ENCODE measurements around the gene DAPP1.

The DAPP1 gene

DNA sequence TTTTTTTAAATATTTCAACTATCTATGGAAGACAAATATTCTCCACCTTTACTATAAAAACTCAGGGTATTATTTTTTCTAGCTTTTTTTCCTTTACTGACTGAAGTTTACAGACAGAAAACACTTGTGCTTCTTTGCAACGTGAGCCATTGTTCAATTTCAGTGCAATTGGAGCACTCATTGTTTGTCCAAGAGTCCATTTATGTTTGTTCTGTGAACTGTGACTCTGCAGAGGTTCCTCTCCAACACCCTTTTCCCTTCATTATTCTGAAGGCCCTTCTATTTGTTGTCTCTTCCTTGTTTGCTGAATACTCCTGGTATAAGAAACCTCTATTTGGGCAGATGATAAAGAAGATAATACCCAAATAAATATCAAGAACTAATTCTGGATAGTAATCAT, 37.4 kb downstream of the DAPP1 start:
- no peak for DNase-seq (ENCODE audit: low read depth)

DNA sequence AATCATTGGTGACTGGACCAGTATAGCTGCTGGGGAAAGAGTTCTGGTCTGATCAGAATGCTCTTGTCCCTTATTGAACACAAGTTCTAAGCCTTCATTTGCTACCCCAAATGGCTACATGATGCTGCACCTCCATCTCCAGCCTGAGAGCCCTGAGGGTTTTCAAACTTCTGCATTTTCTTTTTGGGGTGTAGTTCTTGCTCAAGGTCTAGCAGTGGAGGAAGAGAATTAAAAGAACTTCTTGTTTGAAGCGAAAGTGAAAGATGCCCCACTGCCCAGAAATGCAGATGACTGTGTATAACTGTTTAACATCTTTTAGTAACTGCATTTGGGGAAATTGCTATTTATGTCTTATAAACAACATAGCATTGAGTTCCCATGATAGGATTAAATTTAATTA, 39.1 kb downstream of the DAPP1 start:
- DNase-seq (ENCODE audit: low read depth) = no peak

DNA sequence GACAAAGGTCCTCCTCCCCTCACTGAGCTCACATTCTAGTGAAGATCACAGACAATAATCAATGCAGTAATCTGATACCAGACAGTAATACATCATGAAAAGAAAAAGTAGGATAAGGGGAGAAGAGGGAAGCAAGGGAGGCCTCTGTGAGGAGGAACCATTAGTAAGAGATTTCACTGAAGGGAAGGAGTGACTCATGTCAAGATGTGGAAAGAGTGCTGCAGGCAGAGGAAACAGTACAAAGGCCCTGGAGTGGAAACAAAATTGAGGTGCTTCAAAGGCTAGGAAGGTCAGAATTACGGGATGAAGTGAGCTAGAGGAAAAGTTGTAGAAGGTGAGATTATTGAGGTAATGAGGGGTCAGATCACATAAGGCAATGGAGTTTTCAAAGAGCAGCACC, 39.5 kb downstream of the DAPP1 start:
- DNase-seq (ENCODE audit: low read depth) = no peak

- DNase-seq (ENCODE audit: low read depth) = no peak
Measured at GRCh38 chr4:99857307-99857706, 40.7 kb downstream of the DAPP1 start.

DNA sequence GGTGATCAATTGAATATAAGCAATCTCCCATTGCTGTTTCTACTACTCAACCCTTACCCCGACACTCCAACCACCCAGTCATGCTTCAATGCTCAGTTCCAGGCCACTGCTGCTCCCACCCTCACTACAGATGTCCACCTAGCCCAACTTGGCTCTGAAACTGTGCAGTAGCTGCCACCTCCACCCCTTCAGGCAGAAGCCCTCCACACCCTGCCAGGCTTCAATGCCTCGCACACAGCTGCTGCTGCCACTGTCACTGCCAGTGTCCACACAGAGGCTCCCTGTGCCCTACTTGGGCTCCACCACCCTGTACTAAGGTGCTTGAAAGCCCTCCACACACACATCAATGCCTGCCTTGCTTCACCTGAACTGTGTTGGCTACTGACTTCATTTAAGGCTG, 43.0 kb downstream of the DAPP1 start:
- no peak for DNase-seq (ENCODE audit: low read depth)

DNA sequence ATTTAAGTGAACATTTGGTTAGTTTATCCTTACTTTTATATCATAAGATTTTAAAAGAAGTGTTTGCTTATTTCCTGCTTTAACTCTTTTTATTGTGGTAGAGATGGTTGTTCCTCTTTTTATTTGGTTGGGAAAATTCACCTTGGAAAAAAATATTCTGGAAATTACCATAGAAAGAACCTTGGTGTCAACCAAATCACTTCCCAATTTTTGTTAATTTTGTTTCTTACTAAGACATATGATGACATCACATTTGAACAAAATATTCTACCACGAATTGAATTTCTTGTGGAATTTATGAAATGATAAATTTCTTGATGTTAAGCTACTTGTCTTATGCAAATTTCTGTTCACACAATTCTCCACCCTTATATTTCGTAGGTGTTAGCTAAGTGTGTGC, 43.9 kb downstream of the DAPP1 start:
- no peak for DNase-seq (ENCODE audit: low read depth)

DNA sequence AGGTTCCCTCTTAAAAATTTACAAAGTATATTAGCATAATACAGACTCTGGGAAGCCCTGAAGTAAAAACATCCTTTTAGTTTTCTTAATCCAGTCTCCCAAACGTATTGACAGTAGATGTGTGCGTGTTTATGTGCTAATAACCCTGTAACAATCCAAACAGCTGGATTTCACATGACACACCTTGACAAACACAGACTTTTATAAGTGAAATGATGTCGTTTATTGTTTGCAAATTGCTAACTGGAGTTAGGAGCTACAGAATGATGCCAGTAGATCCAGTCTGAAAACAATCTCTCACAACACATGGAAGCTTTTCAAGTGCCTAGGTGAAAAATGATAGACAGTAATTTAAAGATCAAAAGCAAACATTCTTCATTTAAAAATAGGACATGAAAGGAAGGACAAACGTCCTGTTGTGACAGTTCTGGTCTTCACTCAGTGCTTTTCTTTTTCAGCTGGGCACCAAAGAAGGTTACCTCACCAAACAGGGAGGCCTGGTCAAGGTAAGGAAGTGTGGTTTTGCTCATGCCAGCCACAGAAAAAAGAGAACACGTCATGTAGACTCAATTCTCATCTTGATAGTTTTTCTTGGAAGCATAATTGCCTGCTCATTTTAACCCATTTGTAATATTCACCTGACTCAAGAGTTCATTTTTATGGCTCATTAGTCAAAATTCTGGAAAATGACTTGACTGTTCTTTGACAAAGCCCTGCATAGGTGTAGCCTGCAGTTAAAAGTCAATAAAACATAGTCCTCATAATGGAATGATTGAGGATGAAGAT, 44.7 kb downstream of the DAPP1 start:
- no peak for DNase-seq (ENCODE audit: low read depth)

- DNase-seq (ENCODE audit: low read depth) = no peak
Measured at GRCh38 chr4:99863804-99864203, 47.2 kb downstream of the DAPP1 start.

DNA sequence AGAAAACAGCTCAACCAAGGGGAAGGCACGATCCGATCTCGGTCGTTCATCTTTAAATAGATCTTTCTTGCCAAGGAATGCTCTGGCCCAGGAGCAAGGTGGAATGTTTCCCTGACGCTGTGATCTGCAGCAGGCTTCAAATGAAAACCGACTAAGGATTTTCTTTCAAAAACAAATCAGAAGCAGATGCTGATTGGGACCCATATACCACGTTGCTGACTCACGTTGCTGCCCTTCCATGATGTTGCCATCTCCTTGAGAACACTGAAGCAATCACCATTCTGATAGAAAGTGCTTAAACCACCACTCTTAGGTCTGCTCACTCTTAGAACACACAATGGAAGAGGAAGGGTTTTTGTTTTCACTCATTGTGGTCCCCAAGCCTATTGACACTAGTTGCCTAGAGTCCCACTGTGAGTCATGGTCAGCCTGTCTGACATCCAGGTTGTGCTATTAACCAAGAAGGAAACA, 51.5 kb downstream of the DAPP1 start:
- no peak for DNase-seq (ENCODE audit: low read depth)

DNA sequence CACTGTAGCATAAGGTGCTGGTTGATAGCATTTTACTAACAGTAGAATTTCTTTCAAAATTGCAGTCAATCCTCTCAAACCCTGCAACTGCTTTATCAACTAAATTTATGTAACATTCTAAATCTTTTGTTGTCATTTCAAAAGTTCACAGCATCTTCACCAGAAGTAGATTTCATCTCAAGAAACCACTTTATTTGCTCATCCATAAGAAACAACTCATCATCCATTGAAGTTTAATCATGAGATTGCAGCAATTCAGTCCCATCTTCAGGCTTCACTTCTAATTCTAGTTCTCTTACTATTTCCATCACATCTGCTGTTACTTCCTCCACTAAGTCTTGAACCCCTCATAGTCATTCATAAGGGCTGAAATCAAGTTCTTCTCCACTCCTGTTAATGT, 55.9 kb downstream of the DAPP1 start:
- no peak for DNase-seq (ENCODE audit: low read depth)

DNA sequence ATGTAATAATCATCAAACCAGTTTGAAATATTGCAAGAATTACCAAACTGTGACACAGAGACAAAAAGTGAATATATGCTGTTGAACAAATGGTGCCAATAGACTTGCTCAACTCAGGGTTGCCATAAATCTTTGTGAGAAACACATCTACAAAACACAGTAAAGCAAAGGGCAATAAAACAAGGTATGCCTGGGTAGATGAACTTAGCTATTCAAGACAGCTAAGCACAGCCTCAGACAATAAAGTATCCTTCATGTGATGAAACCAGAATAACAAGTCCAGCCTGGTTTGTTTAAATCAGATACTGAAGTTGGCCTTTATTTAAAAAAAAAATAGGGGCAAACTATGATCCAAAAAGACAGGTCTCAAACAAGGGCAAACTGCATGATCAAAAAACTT, 58.4 kb downstream of the DAPP1 start:
- DNase-seq (ENCODE audit: low read depth) = no peak

DNA sequence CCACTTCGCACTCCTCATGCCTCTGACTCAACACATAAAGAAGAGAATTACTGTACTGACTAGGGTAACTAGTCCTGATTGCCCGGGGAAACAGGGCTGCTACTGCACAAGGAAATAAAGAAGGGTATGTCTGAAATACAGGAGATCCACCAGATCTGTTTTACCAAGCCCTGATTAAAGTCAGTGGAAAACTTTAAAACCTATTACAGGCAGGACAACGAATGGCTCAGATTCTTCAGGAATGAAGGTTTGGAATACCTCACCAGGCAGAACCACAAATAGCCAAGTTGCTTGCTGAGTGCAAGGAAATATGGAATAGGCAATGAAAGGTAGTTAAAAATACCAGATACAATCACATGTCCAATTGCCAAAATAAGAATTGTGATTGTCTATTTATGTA, 60.3 kb downstream of the DAPP1 start:
- no peak for DNase-seq (ENCODE audit: low read depth)

DNA sequence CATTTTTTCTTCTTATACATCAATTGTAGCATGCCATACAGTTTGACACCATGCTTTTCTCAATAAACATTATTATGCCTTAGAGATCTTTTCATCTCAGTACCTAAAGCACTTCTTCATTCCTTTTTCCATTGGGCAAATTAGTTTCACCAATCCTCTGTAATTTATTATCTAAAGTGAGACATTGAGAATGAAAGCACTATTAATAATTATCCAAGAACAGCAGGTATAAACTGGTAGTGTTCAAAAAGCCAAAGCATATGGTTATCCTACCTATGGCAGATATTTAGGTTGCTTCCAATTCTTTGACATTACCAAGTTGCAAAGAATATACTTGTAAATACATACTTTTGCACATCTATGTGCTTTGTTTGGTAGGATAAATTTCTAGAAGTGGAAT, 62.0 kb downstream of the DAPP1 start:
- no peak for DNase-seq (ENCODE audit: low read depth)

DNA sequence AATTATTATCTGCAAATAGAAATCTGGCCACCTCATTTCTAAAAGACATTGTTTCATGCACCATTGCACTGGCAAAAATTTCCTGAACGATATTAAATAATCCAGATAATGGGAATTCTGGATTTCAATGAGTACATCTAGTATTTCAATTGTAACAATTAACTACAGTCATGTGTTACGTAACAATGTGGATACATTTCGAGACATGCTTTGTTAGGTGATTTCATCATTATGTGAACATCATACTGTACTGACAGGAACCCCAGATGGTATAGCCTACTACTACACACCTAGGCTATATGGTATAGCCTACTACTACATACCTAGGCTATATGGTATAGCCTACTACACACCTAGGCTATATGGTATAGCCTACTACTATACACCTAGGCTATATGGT, 62.8 kb downstream of the DAPP1 start:
- no peak for DNase-seq (ENCODE audit: low read depth)

DNA sequence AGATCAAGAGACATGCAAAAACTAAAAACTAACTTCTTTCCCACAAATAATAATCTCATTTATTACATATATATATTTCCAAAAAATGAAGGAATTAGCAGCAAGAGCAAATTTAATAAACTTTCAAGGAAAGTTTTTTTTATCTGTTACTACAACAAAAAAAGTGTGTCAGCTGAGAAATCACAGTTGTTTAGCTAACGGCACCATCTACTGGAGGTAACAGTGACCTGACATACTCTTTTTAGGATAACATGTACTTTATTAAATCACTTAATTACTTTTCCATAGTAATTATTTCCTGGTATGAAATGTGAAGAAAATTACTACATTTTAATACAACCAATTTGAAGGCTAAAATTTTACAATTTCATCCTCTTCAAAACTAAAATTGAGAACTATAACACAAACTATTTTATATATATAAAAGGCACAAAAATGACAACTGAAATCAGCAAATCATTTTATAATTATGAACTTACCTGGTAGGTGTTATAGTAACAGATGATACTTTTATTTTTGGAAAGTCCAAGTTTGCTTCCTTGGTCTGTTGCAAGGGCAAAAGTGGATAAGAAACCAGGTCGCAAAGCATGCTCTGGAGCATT, 68.5 kb downstream of the DAPP1 start:
- no peak for DNase-seq (ENCODE audit: low read depth)

- no peak for DNase-seq (ENCODE audit: low read depth)
Measured at GRCh38 chr4:99885687-99886086, 69.1 kb downstream of the DAPP1 start.

DNA sequence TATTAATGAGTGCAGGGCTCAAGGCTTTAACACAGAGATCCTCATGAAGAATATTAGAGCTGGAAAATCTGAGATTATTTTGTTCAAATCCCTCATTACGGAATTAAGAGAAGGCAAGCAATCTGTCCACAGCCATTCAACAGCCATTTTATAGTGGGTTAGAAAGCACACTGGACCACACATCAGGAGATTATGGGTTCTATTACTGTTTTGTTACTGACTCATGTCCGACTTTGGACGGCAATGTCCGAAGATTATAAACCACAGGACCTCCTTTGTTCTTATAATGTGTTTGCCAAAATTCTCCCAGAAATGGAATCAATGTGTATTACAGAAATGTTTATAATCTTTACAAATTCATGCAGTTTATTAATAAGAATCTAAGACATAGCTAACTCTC, 69.5 kb downstream of the DAPP1 start:
- no peak for DNase-seq (ENCODE audit: low read depth)

- no peak for DNase-seq (ENCODE audit: low read depth)
Measured at GRCh38 chr4:99887837-99888236, 71.2 kb downstream of the DAPP1 start.

GRCh38 chr4:99891351-99891750, 74.7 kb downstream of the DAPP1 start:
- DNase-seq (ENCODE audit: low read depth) = no peak

- no peak for DNase-seq (ENCODE audit: low read depth)
Measured at GRCh38 chr4:99893029-99893428, 76.4 kb downstream of the DAPP1 start.

- no peak for DNase-seq (ENCODE audit: low read depth)
Measured at GRCh38 chr4:99893839-99894160, 77.2 kb downstream of the DAPP1 start.

GRCh38 chr4:99894161-99894997, 77.8 kb downstream of the DAPP1 start, which contains the start of gene LAMTOR3:
TSS of gene LAMTOR3 (minus strand) at chr4:99894427. CDS start at chr4:99893963, 464 bp downstream.
- DNase-seq (ENCODE audit: low read depth) = peak; percentile 82

GRCh38 chr4:99894998-99895397, 78.4 kb downstream of the DAPP1 start:
- DNase-seq (ENCODE audit: low read depth) = no peak

All from activated T-cell treated with anti-CD3 and anti-CD28 coated beads for 1 hour (primary cell).